Peyer's patch (tissue), 4 donors: ENCODE data around the gene OPTN.

Experiments used
- CTCF ChIP-seq, 6 experiments: fragments of 450-650 bp in 4 of 6; fragments of 200-600 bp in 2 of 6; sonication (generic) in 1 of 6; IDR thresholded peaks; one replicate each; pipeline ENCODE4 v1.5.1; 2017 to 2019; ENCODE audit warnings: antibody characterized with exemption in 6 of 6, mild to moderate bottlenecking in 3 of 6, moderate library complexity in 1 of 6
- POLR2A ChIP-seq, 2 donors: fragments of 450-650 bp; IDR thresholded peaks; one replicate each; pipeline ENCODE4 v1.5.1; 2017; ENCODE audit warnings: antibody characterized with exemption in 2 of 2, mild to moderate bottlenecking in 2 of 2, moderate library complexity in 2 of 2

- TF ChIP-seq CTCF (IDR thresholded peaks at IDR 0.05) (no peak), POLR2A (IDR thresholded peaks at IDR 0.05) (no peak)
Measured at GRCh38 chr10:13184276-13184675, 84.3 kb downstream of the OPTN start.
